Renal pelvis (tissue), 4 donors: ENCODE results near the gene SUSD4. TPM values are rescaled to one million over a fixed set of nuclear protein-coding genes. Genes with fewer than 3 reads are reported as not detected.

Source experiments
- DNase-seq: peaks from one replicate; pipeline ENCODE4 v3.0.0-alpha.2; 2013
- polyA plus RNA-seq, 3 donors: library from polyadenylated mRNA; unstranded; fragments of 120-200 nt; gene quantifications; one replicate each; pipeline ENCODE4 v1.2.1, GENCODE V29; 2013; ENCODE audit not compliant: insufficient read length in 3 of 3

Gene SUSD4
- polyA plus RNA-seq, 3 donors, result 16.7 to 20.5 (median 17.2) TPM

- no peak for DNase-seq
These were observed 132.9 kb downstream of the SUSD4 start for GRCh38 chr1:223231011-223231572.

DNA sequence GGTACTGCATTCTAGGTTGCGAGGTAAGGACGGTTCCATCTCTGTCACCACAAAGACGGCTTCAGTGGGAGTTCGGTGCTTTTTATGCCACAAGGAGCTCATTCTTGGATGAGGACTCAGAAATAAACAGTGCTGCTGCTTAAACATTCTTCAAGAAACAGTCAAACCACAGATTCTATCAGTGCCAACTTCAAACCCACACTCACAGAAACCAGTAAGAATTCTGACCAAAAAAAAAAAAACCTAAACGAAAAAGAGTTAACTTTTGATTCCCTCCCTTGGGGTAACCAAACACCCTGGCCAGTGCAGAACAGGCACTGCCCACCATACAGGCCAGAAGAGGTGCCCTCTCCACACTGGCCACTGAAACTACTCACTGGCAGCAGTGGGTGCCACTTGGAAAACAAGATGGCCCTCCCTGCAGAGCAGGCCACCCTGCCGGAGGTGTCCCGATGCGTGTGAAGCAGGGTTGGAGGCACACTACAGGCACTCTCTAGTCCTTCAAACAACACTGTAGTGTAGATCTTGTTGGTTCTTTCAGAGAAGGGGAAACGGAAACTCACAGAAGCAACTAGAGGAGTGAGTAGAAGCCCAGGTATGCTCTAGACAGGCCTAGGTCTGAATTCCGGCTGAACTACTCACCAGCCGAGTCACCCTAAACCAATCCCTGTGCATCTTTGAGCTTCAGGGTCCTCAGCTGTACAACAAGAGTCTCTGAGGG, 133.7 kb downstream of the SUSD4 start:
- DNase-seq, result no peak

GRCh38 chr1:223229756-223230155, 134.2 kb downstream of the SUSD4 start:
- DNase-seq, result no peak

DNA sequence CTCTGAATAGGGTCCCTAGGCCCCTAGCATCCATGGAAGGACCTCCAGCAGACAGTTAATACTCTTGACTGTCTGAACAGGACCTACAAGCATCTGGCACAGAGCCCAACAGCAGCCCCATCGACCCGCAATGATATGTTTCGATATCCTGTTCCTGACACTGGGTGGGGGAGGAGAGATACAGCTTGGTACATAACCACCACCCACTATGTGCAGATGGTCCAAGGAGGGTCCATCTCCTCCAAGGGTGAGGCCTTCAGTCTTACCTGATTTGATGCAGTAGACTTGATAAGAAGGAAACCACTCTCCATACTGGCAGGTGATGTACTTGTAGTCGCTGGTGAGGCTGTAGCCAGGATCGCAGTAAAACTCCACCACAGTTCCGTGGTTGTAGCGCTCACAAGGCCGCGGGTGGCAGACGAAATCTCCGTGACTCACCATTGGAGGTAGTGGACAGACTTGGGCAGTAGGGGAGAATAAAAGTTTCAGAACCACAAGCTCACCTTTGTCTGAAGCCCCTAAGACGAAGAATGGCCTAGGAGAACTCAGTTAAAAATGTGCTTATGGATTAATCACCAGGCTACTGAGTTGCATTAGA, 134.9 kb downstream of the SUSD4 start:
- DNase-seq, result no peak

DNA sequence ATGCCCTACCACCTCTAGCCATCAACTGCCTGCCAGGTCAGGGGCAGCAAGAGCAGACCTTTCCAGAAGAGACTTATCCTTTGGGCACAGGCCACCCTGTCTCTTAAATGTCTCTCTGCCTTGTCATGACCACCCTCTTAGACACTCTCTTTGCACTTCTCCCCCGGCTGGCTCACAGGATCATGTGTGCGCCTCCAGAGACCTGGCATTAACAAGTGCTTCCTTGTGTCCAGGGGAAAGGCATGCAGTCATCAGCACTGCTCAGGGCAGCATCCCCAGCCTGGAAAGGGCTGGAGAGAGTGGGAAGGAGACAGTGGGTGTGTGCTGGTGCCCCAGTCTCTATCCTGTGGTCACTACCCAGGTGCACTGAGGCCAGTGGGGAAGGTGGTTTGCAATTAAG, 135.8 kb downstream of the SUSD4 start:
- DNase-seq, result no peak

DNA sequence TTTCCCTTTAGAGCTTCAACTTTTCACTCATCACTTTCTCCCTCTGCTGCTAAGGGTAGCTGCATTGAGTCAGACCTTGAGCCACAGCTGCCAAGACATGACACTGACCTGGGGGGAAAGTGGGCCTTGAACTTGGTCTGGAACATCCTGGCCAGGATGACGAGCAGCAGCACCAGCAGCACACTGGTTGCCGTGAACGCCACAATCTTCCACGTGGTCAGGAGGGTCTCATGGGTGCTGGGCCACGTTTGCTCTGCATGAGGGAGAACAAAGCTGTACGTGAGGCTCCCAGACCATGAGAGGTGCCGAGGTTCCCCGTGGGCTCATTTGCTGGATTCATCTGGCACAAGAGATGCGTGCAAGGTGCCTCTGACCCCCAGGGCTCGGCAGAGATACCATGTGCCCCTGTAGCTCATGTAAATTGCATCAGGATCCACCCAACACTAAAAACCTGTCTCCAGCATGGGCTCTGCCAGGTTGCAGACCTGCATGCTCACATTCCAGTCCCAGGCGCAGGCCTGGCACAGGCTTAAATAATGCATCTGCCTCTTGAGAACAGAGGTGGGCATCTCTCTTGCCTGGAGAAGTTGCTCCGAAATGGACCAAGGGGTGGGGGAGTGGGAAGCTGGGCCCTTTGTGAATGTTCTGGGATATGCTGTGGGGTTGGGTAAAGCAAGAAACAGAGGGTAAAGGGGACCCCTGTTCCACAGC, 136.3 kb downstream of the SUSD4 start:
- DNase-seq, result no peak

DNA sequence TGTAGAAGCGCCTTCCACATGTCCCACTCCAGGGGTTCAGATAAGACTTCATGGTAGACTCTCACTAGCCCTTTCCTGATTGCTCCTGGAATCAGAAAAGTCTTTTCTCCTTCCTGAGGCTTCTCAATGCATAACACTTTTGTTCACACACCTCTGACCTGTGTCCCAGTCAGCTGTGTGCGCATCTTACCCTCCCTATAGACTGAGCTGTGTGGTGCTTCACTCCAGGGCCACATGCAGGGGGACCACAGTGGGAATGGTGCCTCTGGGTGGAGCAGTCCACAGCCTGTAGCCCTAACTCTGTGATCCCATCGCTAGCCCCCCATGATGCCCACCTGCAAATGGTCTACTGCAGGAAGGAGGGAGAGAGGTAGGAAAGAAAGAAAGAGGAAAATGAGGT, 136.9 kb downstream of the SUSD4 start:
- no peak for DNase-seq

- no peak for DNase-seq
These were observed 137.7 kb downstream of the SUSD4 start for GRCh38 chr1:223226271-223226670.

- DNase-seq, result no peak
These were observed 138.5 kb downstream of the SUSD4 start for GRCh38 chr1:223225481-223225880.

- no peak for DNase-seq
These were observed 138.9 kb downstream of the SUSD4 start for GRCh38 chr1:223225061-223225460.

DNA sequence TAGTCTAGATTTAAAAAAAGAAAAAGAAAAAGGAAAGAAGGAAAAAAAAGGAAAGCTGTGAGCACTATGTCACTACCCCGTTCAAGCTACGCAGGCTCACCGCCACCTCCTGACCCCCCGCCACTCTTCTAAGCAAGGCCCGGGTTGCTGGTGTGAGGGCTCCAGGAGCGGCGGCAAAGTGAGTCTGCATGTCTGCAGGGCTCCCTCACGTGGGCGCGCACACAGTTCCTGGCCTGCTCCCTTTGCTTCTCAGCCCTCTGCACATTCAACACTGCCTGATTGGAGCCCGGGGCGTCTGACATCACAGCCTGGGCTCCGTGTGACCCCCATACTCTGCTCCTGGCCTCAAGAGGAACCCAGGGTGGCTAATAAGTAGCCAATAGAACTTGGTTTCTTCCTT, 139.5 kb downstream of the SUSD4 start:
- DNase-seq, result no peak

GRCh38 chr1:223223091-223223995, 140.6 kb downstream of the SUSD4 start:
- no peak for DNase-seq

DNA sequence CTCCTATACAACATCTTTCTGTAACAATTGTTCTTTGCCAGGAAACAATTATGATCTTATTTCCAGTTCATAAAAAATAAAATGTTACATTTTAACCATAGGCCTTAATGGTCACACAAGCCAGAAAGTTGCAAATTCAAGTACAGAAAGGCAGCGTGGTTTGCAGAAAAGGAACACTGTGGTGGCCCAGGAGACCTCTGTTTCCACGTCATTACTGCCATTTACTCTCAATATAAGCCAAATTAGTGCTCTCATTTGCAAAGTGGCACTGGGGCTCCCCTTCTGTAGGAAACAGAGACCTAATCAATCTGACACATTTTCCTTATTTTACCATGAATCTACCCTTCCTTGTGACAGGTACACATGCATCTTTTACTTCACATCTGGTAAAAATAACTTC, 141.6 kb downstream of the SUSD4 start:
- DNase-seq, result no peak

DNA sequence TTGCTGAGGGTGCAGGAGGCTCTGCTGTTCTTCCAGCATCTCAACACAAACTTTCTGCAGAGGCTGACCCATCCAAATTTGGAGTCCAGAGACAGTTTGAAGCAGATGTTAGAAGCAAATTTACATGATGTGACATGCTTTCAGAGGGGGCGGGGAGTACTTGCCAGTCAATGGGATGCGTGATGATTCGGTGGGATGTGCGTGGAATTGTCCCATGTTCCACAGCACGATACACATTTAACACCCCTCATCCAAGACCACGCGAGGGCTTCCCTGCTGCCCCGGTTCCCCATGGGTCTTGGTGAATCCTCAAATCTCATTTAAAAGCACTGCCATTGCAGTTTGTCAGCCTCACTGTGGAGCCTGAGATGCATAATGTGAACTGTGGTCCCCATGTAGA, 142.3 kb downstream of the SUSD4 start:
- DNase-seq, result no peak

DNA sequence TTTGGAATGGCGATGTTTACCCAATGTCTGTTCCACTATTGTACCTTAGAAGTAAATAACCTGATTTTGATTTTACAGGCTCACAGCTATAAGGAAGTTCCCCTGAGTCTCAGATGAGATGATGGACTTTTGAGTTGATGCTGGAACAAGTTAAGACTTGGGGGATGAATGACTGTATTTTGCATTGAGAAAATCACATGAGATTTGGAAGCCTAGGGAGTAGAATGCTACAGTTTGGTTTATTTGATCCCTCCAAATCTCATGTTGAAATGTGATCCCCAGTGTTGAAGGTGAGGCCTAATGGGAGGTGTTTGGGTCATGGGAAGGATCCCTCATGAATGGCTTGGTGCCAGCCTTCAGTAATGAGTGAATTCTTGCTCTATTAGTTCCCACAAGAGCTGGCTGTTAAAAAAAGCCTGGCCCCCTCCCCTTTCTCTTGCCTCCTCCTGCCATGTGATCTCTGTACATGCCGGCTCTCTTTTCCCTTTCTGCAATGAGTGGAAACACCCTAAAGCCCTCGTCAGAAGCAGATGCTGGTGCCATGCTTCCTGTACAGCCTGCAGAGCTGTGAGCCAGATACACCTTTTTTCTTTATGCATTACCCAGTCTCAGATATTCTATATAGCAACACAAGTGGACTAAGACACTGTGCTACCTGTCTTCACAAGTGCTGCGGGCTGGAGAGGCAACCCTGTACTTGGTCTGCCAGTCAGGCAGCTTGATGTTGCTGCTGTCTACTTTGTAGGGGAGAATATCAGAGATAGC, 143.9 kb downstream of the SUSD4 start:
- DNase-seq, result no peak

DNA sequence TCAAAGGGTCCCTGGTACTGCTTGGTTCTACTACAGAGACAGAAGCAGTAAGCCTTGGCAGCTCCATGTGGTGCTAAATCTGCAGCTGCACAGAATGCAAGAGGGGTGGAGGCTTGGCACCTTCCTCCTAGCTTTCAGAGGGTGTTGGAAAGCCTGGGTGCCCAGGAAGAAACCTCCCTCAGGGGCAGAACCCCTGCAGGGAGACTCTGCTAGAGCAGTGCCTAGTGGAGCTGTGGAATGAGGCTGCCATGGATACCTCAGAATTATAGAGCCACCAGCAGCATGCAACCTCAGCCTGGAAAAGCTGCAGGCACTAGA, 144.7 kb downstream of the SUSD4 start:
- no peak for DNase-seq

- DNase-seq, result no peak
These were observed 146.2 kb downstream of the SUSD4 start for GRCh38 chr1:223217781-223218180.

DNA sequence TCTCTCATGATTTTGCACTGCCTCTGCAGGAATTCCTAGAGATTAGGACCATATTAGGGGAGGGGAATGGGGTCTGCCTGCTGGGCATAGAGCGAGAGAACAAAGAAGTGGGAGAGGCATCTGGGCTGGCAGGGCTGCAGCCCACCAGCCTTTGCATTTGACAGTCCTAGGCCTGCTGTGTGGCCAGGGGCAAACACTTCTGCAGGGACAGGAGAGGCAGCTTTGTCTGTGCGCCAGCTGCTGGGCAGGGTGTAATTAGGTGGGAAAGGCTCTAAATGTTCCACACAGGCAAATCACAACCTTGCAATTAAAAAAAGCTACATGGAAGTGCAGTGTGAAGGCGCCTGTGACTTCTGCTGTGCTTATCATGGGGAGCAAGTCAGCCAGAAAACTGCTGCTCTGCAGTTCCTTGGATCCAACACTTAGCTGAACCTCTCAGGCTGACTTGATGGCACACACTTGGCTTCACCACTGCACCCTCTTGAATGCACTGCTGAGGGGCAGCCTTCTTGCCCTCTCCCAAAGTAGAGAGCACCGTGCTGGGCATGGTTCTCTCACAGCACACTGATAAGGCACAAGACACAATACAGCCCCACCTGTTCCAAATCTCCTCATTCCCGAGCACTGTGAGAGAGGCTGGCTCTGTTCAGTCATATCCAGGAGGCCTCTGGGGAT, 147.3 kb downstream of the SUSD4 start:
- DNase-seq, result no peak

DNA sequence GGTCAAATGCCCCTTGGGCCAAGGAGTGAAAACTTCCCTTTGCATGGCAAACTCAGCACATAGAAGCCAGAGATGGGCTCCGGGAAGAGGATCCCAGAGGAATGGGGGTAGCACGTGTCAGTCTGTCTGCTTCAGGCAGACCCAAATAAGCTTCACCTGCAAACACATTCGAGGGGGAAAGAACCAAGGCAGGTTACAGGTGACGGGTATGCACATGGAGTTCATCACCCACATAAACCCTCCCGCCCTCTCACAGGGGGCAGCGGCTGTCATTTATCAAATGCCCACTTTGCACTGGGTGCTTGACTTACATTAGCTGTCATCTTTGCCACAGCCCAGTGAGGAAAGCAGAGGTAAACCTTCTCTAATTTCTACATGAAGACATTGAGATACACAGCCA, 147.9 kb downstream of the SUSD4 start:
- no peak for DNase-seq

GRCh38 chr1:223215026-223215425, 148.9 kb downstream of the SUSD4 start:
- no peak for DNase-seq
